HEK293T (cell line): ENCODE results near the gene ZP2.

Experiments
- BHLHE40 ChIP-seq: fragments of 450-650 bp; IDR thresholded peaks from 2 replicates; pipeline ENCODE4 v1.6.1; 2016; ENCODE audit warnings: mild to moderate bottlenecking, moderate library complexity, borderline replicate concordance
- CTBP1 ChIP-seq: fragments of 450-650 bp; IDR thresholded peaks from 2 replicates; pipeline ENCODE4 v1.6.1; 2016; ENCODE audit warnings: borderline replicate concordance
- FOXA1 ChIP-seq: fragments of 450-650 bp; IDR thresholded peaks from 2 replicates; pipeline ENCODE4 v1.6.1; 2016; ENCODE audit warnings: mild to moderate bottlenecking
- TARDBP ChIP-seq: fragments of 450-650 bp; IDR thresholded peaks from 2 replicates; pipeline ENCODE4 v1.6.1; 2016
- ZNF384 ChIP-seq: fragments of 450-650 bp; IDR thresholded peaks from 2 replicates; pipeline ENCODE4 v1.6.1; 2016

GRCh38 chr16:21197621-21198020 lies 13.8 kb downstream of the ZP2 start:
- TF ChIP-seq BHLHE40 (no peak), TARDBP (no peak), CTBP1 (no peak), FOXA1 (no peak), ZNF384 (no peak)
